Smooth muscle cell (in vitro differentiated cells): ENCODE data around the gene RIMKLB. TPM values are rescaled to one million over a fixed set of nuclear protein-coding genes. Genes with fewer than 3 reads are reported as not detected.
A peak's percentile ranks its signal among the peaks of the same experiment; 100 is the strongest.

Source experiments
- DNase-seq: peaks from one replicate; lab custom pipeline; 2025; ENCODE audit not compliant: unreplicated experiment; lab: John Stamatoyannopoulos, UW
- H2AFZ ChIP-seq: fragments of 200-600 bp; sonication (generic); 2 replicates; pipeline ENCODE4 v1.6.0; 2016; ENCODE audit warnings: antibody characterized with exemption, low read depth, mild to moderate bottlenecking
- H3F3A ChIP-seq: fragments of 200-600 bp; sonication (generic); 2 replicates; pipeline ENCODE4 v1.6.0; 2017; ENCODE audit warnings: antibody characterized with exemption, low read depth
- H3K27ac ChIP-seq: fragments of 200-600 bp; sonication (generic); 2 replicates; pipeline ENCODE4 v1.5.1; 2016; ENCODE audit warnings: low read depth, mild to moderate bottlenecking
- H3K27me3 ChIP-seq: fragments of 200-600 bp; sonication (generic); 2 replicates; pipeline ENCODE4 v1.6.1; 2016; ENCODE audit warnings: low read depth, mild to moderate bottlenecking
- H3K36me3 ChIP-seq: fragments of 200-600 bp; sonication (generic); 2 replicates; pipeline ENCODE4 v1.5.1; 2016; ENCODE audit warnings: low read depth
- H3K4me1 ChIP-seq: fragments of 200-600 bp; sonication (generic); 2 replicates; pipeline ENCODE4 v1.5.1; 2016; ENCODE audit warnings: low read depth
- H3K4me2 ChIP-seq: fragments of 200-600 bp; sonication (generic); 2 replicates; pipeline ENCODE4 v1.6.0; 2016; ENCODE audit warnings: mild to moderate bottlenecking
- H3K4me3 ChIP-seq: fragments of 200-600 bp; sonication (generic); 2 replicates; pipeline ENCODE4 v1.5.1; 2016; ENCODE audit warnings: mild to moderate bottlenecking
- H3K79me2 ChIP-seq: fragments of 200-600 bp; sonication (generic); 2 replicates; pipeline ENCODE4 v1.6.0; 2016; ENCODE audit warnings: low read depth, mild to moderate bottlenecking
- H3K9ac ChIP-seq: fragments of 200-600 bp; sonication (generic); 2 replicates; pipeline ENCODE4 v1.6.0; 2016; ENCODE audit warnings: low read depth
- H3K9me3 ChIP-seq: fragments of 200-600 bp; sonication (generic); replicated peaks from 2 replicates; pipeline ENCODE4 v1.5.1; 2016; ENCODE audit warnings: low read depth
- H4K20me1 ChIP-seq: fragments of 200-600 bp; sonication (generic); 2 replicates; pipeline ENCODE4 v1.6.0; 2016; ENCODE audit warnings: low read depth
- WGBS: methylation state at CpG from one replicate; pipeline ENCODE4 v1.1.7; 2016; ENCODE audit warnings: low lambda C conversion rate; 5-methylcytosine and 5-hydroxymethylcytosine counted together
- polyA plus RNA-seq: library from polyadenylated mRNA; unstranded; fragments of >200 nt; fragmentation: Nextera tagmentation; extraction: Ambion mirVana; gene quantifications from 2 replicates; pipeline ENCODE4 v1.2.1, GENCODE V29; 2016
- total RNA-seq: library from RNA; depleted of rRNA; stranded (reverse); fragments of >200 nt; gene quantifications from 2 replicates; pipeline ENCODE4 v1.2.3, GENCODE V29; 2014
- TF ChIP-seq, protein P1 (sequence below): fragments of 200-600 bp; sonication (generic); IDR thresholded peaks from 2 replicates; pipeline ENCODE4 v1.5.1; 2017; ENCODE audit warnings: borderline replicate concordance, mild to moderate bottlenecking, antibody characterized with exemption; ENCODE audit not compliant: insufficient read depth, poor library complexity, severe bottlenecking

RIMKLB gene
- total and polyA plus RNA-seq, 2 experiments from 2014 or later: 11.9 to 32.1 TPM

DNA sequence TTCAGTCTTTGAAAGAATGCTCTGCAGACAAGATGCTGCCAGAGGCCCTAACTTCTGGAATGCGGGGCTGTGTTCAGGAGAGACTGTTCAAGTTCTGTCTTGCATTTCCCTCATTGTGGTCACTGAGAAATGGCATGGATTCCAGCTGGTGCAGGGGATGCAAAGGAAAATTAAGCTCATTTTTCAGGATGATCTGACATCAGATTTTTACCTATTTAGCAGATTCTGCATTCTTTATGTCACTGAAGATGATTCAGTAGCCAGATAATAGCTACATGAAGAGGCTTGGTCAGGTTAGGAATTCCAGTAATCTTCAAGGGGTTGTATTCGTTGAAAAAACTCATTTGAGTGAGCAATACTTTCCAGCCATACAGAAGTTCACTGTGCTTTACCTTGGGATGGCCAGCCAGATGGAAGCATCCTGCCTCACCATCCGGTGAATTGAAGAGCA is 19.1 kb upstream of the RIMKLB start:
- 39% methylated on average over 3 of the region's 3 CpGs for WGBS
- DNase-seq: no peak
- H2AFZ ChIP-seq: no peak overlapping the region
- peaks cover 10% of the 10 kb centered on the region for H3F3A ChIP-seq
- TF ChIP-seq, protein P1, sequence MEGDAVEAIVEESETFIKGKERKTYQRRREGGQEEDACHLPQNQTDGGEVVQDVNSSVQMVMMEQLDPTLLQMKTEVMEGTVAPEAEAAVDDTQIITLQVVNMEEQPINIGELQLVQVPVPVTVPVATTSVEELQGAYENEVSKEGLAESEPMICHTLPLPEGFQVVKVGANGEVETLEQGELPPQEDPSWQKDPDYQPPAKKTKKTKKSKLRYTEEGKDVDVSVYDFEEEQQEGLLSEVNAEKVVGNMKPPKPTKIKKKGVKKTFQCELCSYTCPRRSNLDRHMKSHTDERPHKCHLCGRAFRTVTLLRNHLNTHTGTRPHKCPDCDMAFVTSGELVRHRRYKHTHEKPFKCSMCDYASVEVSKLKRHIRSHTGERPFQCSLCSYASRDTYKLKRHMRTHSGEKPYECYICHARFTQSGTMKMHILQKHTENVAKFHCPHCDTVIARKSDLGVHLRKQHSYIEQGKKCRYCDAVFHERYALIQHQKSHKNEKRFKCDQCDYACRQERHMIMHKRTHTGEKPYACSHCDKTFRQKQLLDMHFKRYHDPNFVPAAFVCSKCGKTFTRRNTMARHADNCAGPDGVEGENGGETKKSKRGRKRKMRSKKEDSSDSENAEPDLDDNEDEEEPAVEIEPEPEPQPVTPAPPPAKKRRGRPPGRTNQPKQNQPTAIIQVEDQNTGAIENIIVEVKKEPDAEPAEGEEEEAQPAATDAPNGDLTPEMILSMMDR: no peak
- H3K27ac ChIP-seq: peak overlapping the region; percentile 59
- H4K20me1 ChIP-seq: no peaks in the 10 kb centered on the region
- H3K36me3 ChIP-seq: no peaks in the 10 kb centered on the region
- no peaks in the 10 kb centered on the region for H3K27me3 ChIP-seq
- H3K9ac ChIP-seq: no peak overlapping the region
- H3K4me3 ChIP-seq: no peak overlapping the region
- H3K4me2 ChIP-seq: no peak overlapping the region
- no peaks in the 10 kb centered on the region for H3K9me3 ChIP-seq
- H3K79me2 ChIP-seq: no peaks in the 10 kb centered on the region
- H3K4me1 ChIP-seq: peaks cover 7% of the 10 kb centered on the region

- Histone ChIP-seq H3K4me1 (peaks cover 7% of the 10 kb centered on the region), H3K4me2 (peak overlapping the region; percentile 61), H3K79me2 (no peaks in the 10 kb centered on the region), H2AFZ (no peak overlapping the region), H3K36me3 (no peaks in the 10 kb centered on the region), H3K9me3 (no peaks in the 10 kb centered on the region), H3K27me3 (no peaks in the 10 kb centered on the region), H3K27ac (peak overlapping the region; percentile 63), H3K4me3 (no peak overlapping the region), H3K9ac (no peak overlapping the region), H3F3A (peaks cover 10% of the 10 kb centered on the region), H4K20me1 (no peaks in the 10 kb centered on the region)
- WGBS: 86% methylated on average over 9 of the region's 9 CpGs
- DNase-seq: no peak
- TF ChIP-seq, protein P1: no peak
These were observed 17.3 kb upstream of the RIMKLB start for GRCh38 chr12:8680533-8680932.

DNA sequence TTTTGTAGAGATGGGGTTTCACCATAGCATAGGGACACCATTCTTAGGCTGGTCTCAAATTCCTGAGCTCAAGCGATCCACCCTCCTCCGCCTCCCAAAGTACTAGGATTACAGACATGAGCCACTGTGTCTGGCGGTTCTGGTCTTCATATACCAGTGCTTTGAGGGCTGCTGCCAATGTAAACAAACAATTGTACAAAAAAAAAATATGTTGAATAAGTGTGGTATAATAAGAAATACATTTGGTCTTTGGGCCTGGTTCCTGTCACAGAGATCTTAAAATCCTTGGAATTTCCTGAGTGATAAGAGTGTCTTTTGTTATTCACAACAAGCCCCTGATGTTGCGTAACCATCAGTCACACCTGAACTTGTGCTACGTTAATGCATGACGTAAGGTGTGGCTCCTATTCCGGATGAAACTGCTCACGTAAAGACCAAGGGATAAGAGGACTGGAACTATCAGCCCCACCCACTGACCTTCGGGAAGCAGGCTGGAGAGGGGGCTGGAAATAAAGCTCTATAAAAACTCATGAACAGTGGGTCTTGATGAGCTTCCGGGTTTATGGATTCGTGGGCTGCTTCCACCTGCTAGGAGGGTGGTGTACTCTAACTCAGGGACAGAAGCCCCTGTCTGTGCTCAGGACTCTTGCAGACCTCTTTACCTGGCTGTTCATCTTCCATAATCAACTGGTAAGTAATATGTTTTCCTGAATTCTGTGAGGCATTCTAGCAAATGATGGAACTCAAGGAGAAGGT is 16.5 kb upstream of the RIMKLB start:
- no peaks in the 10 kb centered on the region for H3K27me3 ChIP-seq
- H3K79me2 ChIP-seq: no peaks in the 10 kb centered on the region
- no peak for DNase-seq
- peaks cover 10% of the 10 kb centered on the region for H3F3A ChIP-seq
- TF ChIP-seq, protein P1: no peak
- no peaks in the 10 kb centered on the region for H3K9me3 ChIP-seq
- peak overlapping the region; percentile 63 for H3K27ac ChIP-seq
- H3K4me1 ChIP-seq: peaks cover 7% of the 10 kb centered on the region
- no peaks in the 10 kb centered on the region for H3K36me3 ChIP-seq
- H4K20me1 ChIP-seq: no peaks in the 10 kb centered on the region
- H3K9ac ChIP-seq: peak overlapping the region; percentile 4
- H3K4me2 ChIP-seq: peak overlapping the region; percentile 61
- H2AFZ ChIP-seq: no peak overlapping the region
- peak overlapping the region; percentile 14 for H3K4me3 ChIP-seq
- WGBS: 12% methylated on average over 11 of the region's 11 CpGs

DNA sequence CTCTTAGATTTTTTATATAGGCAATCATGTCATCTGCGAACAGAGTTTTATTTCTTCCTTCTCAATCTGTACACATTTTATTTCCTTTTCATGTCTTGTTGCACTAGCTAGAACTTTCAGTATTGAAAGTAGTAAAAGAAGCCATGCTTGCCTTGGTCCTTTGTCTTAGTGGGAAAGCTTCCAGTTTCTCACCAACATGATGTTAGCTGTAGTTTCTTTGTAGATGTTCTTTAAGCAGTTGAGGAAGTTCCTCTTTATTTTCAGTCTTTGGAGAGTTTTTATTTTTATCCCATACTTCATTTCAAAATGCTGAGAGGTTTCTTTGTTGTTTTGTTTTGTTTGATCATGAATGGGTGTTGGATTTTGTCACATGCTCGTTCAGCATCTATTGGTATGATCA is 12.7 kb upstream of the RIMKLB start:
- no peaks in the 10 kb centered on the region for H3K36me3 ChIP-seq
- H3K9ac ChIP-seq: no peak overlapping the region
- H3F3A ChIP-seq: peaks cover 24% of the 10 kb centered on the region
- no peaks in the 10 kb centered on the region for H3K9me3 ChIP-seq
- no peaks in the 10 kb centered on the region for H4K20me1 ChIP-seq
- H3K4me3 ChIP-seq: no peak overlapping the region
- H3K4me2 ChIP-seq: no peak overlapping the region
- no peak overlapping the region for H3K27ac ChIP-seq
- H3K4me1 ChIP-seq: peaks cover 26% of the 10 kb centered on the region
- H3K79me2 ChIP-seq: no peaks in the 10 kb centered on the region
- 94% methylated on average over 2 of the region's 2 CpGs for WGBS
- H3K27me3 ChIP-seq: no peaks in the 10 kb centered on the region
- TF ChIP-seq, protein P1: no peak
- H2AFZ ChIP-seq: no peak overlapping the region
- DNase-seq: no peak
